NT2/D1 (cell line): Measurements from ENCODE around the gene CPEB4.

Experiments
- SUZ12 ChIP-seq: IDR thresholded peaks from 2 replicates; pipeline ENCODE4 v1.6.1; 2011; ENCODE audit not compliant: insufficient read length, insufficient read depth; ENCODE audit errors: extremely low read depth
- YY1 ChIP-seq: IDR thresholded peaks from 2 replicates; pipeline ENCODE4 v1.6.1; 2011; ENCODE audit not compliant: insufficient read length, insufficient read depth
- ZNF274 ChIP-seq: IDR thresholded peaks from 2 replicates; pipeline ENCODE4 v1.6.1; 2011; ENCODE audit warnings: mild to moderate bottlenecking, low read depth, low read length

- TF ChIP-seq ZNF274 (no peak), YY1 (no peak), SUZ12 (no peak)
These were observed 18.8 kb upstream of the CPEB4 start for GRCh38 chr5:173869316-173869715.
